ENCODE results near the gene NKX1-2.

The NKX1-2 gene

GRCh38 chr10:124414076-124414475, 35.8 kb downstream of the NKX1-2 start:
- DNase-seq = no peak

- no peak for DNase-seq
Observed at GRCh38 chr10:124409696-124410095, 40.1 kb downstream of the NKX1-2 start.

GRCh38 chr10:124408357-124408756, 41.5 kb downstream of the NKX1-2 start:
- no peak for DNase-seq

- no peak for DNase-seq
Observed at GRCh38 chr10:124407456-124407855, 42.4 kb downstream of the NKX1-2 start.

DNA sequence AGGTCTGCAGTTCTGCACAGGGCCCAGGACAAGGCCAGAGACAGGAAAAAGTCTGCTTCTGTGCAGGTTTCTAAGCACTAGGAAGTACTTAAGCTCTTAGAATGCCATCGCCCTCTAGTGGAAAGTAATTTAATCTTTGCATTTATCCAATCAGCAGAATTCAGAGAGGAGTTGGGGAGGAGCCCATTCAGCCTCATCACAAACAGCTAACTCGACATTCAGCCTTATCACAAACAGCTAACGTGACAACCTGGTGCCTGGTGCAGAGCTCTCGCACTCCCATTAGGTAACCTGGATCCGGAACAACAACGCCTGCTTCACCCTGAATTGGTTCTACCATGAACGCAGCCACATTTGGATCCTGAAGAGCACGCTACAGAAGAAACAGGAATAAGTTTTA, 46.3 kb downstream of the NKX1-2 start:
- peak; percentile 74 for DNase-seq

GRCh38 chr10:124402273-124402672, 47.6 kb downstream of the NKX1-2 start:
- DNase-seq = no peak

- DNase-seq = no peak
Observed at GRCh38 chr10:124401633-124402032, 48.2 kb downstream of the NKX1-2 start.
